Stimulated activated CD4-positive, alpha-beta T cell treated with anti-CD3 and anti-CD28 coated beads, Interleukin-15, amount 100 ng/mL, for 24 hours (primary cell): ENCODE results near the gene TAS2R8.
"Not testable (repeated sequence)": the region's sequence is repeated elsewhere in the genome, so short reads cannot be mapped to it uniquely, and the experiment has no call there.

Experiments used
- DNase-seq: peaks from one replicate; pipeline ENCODE4 v3.0.0-alpha.2; 2020

Gene TAS2R8

GRCh38 chr12:10807186-10807585 is at the start of gene TAS2R8:
Gene TAS2R8 (minus strand): TSS chr12:10807286. CDS start chr12:10806980, 306 bp downstream.
- no peak for DNase-seq

- no peak for DNase-seq
These were observed 48.7 kb upstream of the TAS2R8 start for GRCh38 chr12:10855807-10856206.

- no peak for DNase-seq
These were observed 46.7 kb upstream of the TAS2R8 start for GRCh38 chr12:10853776-10854175.

DNA sequence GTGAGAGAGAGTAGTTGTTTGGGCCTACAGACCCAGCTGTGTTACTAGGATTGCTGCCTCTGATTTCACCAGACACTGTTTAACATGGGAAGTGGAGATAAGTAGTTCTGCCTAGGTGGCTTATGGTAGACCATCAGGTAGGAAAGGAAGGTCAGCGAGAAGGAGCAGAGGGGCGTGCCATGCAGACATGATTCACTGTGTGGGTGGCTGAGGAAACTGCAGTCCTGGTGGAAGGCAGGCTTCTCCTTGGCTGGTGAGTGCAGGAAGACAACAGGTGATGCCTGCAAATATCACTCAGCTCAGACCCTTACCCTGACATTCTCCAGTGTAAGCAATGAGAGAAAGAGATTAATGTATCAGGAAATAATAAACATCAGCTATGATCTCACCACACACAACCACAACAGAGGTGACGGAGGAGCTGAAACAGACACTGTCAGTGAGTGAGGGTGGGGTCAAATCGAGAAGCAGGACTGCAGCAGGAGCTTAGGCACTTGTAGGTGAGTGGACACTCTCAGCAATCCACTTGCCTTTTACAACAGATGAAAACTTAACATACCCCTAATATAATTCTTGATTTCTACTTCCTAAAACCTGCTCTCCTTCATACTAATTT is 44.3 kb upstream of the TAS2R8 start:
- no peak for DNase-seq

DNA sequence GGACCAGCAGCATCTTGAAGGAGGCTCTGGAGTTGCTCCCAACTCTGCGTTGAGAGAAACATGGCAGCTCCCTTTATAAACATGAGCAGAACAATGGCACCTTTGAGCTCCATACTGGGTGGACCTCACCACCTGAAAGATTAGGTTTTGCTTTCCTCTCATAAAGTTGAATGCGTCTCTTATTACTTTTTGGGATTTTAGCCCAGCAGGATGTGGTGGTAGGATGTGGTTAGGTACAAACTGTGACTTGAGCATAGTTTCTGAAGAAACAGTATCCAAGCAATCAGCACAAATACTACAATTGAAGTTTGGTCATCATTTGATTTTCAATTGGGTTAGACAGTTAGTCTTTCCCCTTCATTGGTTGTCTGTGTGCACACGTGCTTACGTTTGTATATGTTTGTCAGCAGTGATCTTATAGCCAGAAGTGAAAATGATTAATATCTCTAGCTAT is 42.4 kb upstream of the TAS2R8 start, which contains the start of gene PRR4:
Gene PRR4 (minus strand): TSS at position 51 of the 454 bp plus-strand sequence. CDS start 38 bp downstream, at position 13.
- no peak for DNase-seq

- DNase-seq = no peak
These were observed 40.7 kb upstream of the TAS2R8 start for GRCh38 chr12:10847744-10848143.

DNA sequence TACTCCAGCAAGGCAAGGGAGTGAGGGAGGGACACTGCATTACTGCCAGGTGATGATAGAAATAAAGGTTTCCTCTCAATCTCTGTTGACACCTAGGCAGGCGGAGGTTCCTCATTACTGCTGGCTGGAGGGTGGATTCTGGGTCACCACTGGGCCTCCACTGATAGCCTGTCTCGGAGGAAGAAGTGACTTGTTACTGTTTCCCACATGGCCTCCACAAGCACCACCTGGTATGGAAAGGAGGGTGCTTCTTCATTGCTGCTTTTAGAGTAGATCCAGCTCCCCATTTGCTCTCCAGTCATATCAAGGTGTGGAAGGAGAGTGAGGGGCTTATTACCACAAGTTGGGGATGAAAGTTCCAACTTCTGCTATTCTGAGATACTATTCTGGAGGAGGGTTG is 35.8 kb upstream of the TAS2R8 start:
- no peak for DNase-seq

GRCh38 chr12:10838461-10838860 is 31.4 kb upstream of the TAS2R8 start:
- DNase-seq = no peak

- DNase-seq = no peak
These were observed 22.9 kb upstream of the TAS2R8 start for GRCh38 chr12:10829994-10830393.

- no peak for DNase-seq
These were observed 19.2 kb upstream of the TAS2R8 start, which contains the start of gene TAS2R10 for GRCh38 chr12:10826258-10826657. Gene TAS2R10 (minus strand): TSS chr12:10826358. CDS start chr12:10826269, 89 bp downstream.

- DNase-seq = no peak
These were observed 17.9 kb upstream of the TAS2R8 start for GRCh38 chr12:10824957-10825356.

DNA sequence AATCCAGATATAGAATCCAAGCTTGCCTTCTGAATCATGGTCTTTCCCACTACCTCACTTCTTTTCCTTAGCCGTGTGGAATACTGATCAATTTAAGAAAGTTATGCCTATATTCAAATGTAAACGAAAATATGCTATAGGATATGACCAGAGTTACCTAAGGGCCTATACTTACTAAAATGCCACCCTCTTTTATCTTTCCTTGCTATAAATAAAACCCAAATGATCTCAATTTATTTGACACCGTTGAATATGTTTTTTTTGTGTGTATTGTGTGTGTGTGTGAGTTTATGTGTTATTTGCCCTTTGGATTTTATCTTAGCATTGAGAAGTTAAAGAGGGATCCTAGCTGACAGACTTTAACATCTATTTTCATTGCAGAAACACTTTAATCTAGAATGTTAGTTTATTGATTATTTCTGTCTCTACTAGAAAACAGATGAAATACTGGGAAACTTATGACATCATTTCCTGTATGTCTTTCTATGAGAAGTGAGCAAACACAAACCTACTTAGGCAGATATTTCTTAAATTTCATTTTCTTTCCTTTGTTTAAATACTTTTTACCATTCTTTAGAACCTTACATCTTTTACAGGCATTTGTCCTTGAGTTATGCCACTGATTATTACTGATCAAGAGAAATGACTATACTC is 4.9 kb upstream of the TAS2R8 start:
- no peak for DNase-seq

GRCh38 chr12:10810068-10810467 is 3.0 kb upstream of the TAS2R8 start, which contains the start of gene TAS2R9:
Gene TAS2R9 (minus strand): TSS chr12:10810168. CDS start chr12:10810075, 93 bp downstream.
- DNase-seq = no peak

- no peak for DNase-seq
These were observed 4.5 kb downstream of the TAS2R8 start, which contains the start of gene TAS2R7 for GRCh38 chr12:10802587-10802986. Gene TAS2R7 (minus strand): TSS chr12:10802627. CDS start chr12:10802570, 57 bp downstream.

GRCh38 chr12:10801741-10802140 is 5.3 kb downstream of the TAS2R8 start:
- DNase-seq = no peak

- no peak for DNase-seq
These were observed 12.9 kb downstream of the TAS2R8 start for GRCh38 chr12:10794222-10794621.

DNA sequence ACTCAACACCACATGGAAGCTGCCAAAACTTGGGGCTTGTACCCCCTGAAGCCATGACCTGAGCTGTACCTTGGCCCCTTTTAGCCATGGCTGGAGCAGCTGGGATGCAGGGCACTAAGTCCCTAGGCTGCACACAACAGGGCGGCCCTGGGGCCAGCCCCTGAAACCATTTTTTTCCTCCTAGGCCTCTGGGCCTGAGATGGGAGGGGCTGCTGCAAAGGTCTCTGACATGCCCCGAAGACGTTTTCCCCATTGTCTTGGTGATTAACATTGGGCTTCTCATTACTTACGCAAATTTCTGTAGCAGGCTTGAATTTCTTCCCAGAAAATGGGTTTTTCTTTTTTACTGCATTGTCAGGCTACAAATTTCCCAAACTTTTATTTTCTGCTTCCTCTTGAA is 15.3 kb downstream of the TAS2R8 start:
- not testable (repeated sequence) for DNase-seq

- DNase-seq = no peak
These were observed 23.8 kb downstream of the TAS2R8 start for GRCh38 chr12:10783252-10783651.

GRCh38 chr12:10779103-10779502 is 28.0 kb downstream of the TAS2R8 start:
- DNase-seq = no peak

GRCh38 chr12:10771132-10771733 is 35.9 kb downstream of the TAS2R8 start:
- no peak for DNase-seq

DNA sequence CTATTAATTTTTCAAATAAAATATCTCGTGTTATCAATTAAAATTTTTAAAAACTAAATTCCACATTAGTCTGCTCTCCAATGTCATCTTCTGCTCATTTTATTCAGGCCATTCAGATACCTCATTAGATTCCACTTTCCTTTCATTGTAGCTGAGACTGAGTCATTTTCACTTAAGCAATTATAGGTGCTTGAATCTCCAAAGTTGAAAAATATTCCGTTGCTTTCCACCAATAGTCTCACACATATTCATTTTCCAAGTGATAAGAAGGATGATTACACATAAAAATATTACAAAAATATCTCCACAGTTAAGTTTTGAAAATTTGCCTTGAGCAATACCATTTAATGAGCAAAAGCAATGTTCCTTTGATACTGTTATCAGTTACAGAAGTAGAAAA is 47.4 kb downstream of the TAS2R8 start:
- DNase-seq = no peak

GRCh38 chr12:10756194-10756593 is 50.9 kb downstream of the TAS2R8 start:
- DNase-seq = no peak
